Inferior parietal cortex (tissue), 1 donor: Measurements from ENCODE around the gene SLC28A3.
"Not testable (repeated sequence)": the region's sequence is repeated elsewhere in the genome, so short reads cannot be mapped to it uniquely, and the experiment has no call there.

Experiments
- DNase-seq: peaks from one replicate; pipeline ENCODE4 v3.0.0-alpha.2; 2016; ENCODE audit errors: extremely low spot score

SLC28A3 gene

GRCh38 chr9:84340535-84340934 is at the start of gene SLC28A3:
Gene SLC28A3 (minus strand): TSS chr9:84340758. CDS start chr9:84340633, 125 bp downstream.
- DNase-seq: no peak

- DNase-seq: not testable (repeated sequence)
Measured at GRCh38 chr9:84390254-84390653, 49.7 kb upstream of the SLC28A3 start.

GRCh38 chr9:84387821-84388220 is 47.3 kb upstream of the SLC28A3 start:
- no peak for DNase-seq

GRCh38 chr9:84386753-84387152 is 46.2 kb upstream of the SLC28A3 start:
- no peak for DNase-seq

GRCh38 chr9:84385386-84386040 is 45.0 kb upstream of the SLC28A3 start:
- DNase-seq: no peak

- no peak for DNase-seq
Measured at GRCh38 chr9:84384617-84385016, 44.1 kb upstream of the SLC28A3 start.

- no peak for DNase-seq
Measured at GRCh38 chr9:84383178-84383577, 42.6 kb upstream of the SLC28A3 start.

- no peak for DNase-seq
Measured at GRCh38 chr9:84382720-84383119, 42.2 kb upstream of the SLC28A3 start.

- no peak for DNase-seq
Measured at GRCh38 chr9:84381508-84381907, 41.0 kb upstream of the SLC28A3 start.

GRCh38 chr9:84379740-84380139 is 39.2 kb upstream of the SLC28A3 start:
- DNase-seq: no peak

- DNase-seq: no peak
Measured at GRCh38 chr9:84375954-84376353, 35.4 kb upstream of the SLC28A3 start.

GRCh38 chr9:84374516-84374915 is 34.0 kb upstream of the SLC28A3 start:
- no peak for DNase-seq

GRCh38 chr9:84374013-84374412 is 33.5 kb upstream of the SLC28A3 start:
- no peak for DNase-seq

- DNase-seq: no peak
Measured at GRCh38 chr9:84371737-84372136, 31.2 kb upstream of the SLC28A3 start.

- DNase-seq: no peak
Measured at GRCh38 chr9:84368601-84369000, 28.0 kb upstream of the SLC28A3 start.

- DNase-seq: not testable (repeated sequence)
Measured at GRCh38 chr9:84367726-84368125, 27.2 kb upstream of the SLC28A3 start.

- no peak for DNase-seq
Measured at GRCh38 chr9:84366683-84367082, 26.1 kb upstream of the SLC28A3 start.

GRCh38 chr9:84364894-84365490 is 24.4 kb upstream of the SLC28A3 start:
- not testable (repeated sequence) for DNase-seq

- no peak for DNase-seq
Measured at GRCh38 chr9:84361645-84362044, 21.1 kb upstream of the SLC28A3 start.

GRCh38 chr9:84357275-84357674 is 16.7 kb upstream of the SLC28A3 start:
- DNase-seq: no peak

GRCh38 chr9:84354035-84354434 is 13.5 kb upstream of the SLC28A3 start:
- DNase-seq: no peak

- no peak for DNase-seq
Measured at GRCh38 chr9:84349671-84350070, 9.1 kb upstream of the SLC28A3 start.

GRCh38 chr9:84343111-84343521 is 2.6 kb upstream of the SLC28A3 start:
- DNase-seq: no peak

- no peak for DNase-seq
Measured at GRCh38 chr9:84339962-84340361, 596 bp downstream of the SLC28A3 start.
